Measurements from ENCODE around the gene NPRL2. TPM values are rescaled to one million over a fixed set of nuclear protein-coding genes. Genes with fewer than 3 reads are reported as not detected.

The NPRL2 gene
- total RNA-seq, 2 experiments from 2014 or later = 27.7 to 31.3 TPM

DNA sequence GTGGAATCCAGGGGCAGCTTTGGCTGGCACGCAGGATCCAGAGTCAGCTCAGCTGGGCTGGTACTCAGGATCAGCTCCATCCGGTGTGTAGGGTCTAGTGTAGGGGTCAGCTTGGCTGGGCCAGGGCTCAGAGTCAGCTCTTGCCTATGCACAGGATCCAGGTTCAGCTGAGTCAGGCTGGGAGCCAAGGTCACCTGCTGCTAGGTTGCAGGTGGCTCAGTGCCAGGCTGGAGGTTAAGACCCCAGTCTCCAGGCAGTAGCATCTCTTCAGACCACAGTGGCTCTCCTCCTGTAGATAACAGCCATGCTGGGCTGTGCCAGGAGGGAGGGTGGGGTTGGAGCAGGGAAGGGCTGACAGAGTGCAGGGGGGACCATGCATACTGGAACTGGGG lies 53.2 kb downstream of the NPRL2 start:
- H3K27ac Mint-ChIP-seq = no peak overlapping the region
- CTCF ChIA-PET = interaction anchor here (0.7 kb wide), 1 partner anchor 29 kb away, joined by 3 read pairs; no protein-coding TSS in a partner anchor
- H3K4me3 Mint-ChIP-seq = no peak overlapping the region
- no peaks in the 10 kb centered on the region for H3K27me3 Mint-ChIP-seq (ENCODE audit: low read depth)
- peaks cover 2% of the 10 kb centered on the region for H3K36me3 Mint-ChIP-seq (ENCODE audit: low read depth)
- intact Hi-C loops (cut with micrococcal nuclease) = no loop called here
- no peaks in the 10 kb centered on the region for H3K9me3 Mint-ChIP-seq
- peaks cover 32% of the 10 kb centered on the region for H3K4me1 Mint-ChIP-seq (ENCODE audit: low read depth)
- DNase-seq = no peak

Other genes with a start within 250 kb of the NPRL2 start
- gene SEMA3F, start 195.5 kb downstream of the NPRL2 start, total RNA-seq = not detected
- gene GNAT1, start 159.2 kb downstream of the NPRL2 start, total RNA-seq = not detected
- not detected for gene SLC38A3, start 145.5 kb downstream of the NPRL2 start, total RNA-seq
- 100 to 1,000 TPM; 272 to 276 TPM for gene GNAI2, start 114.6 kb downstream of the NPRL2 start, total RNA-seq
- under 1 TPM; 0.33 to 0.37 TPM for gene SEMA3B, start 81.6 kb downstream of the NPRL2 start, total RNA-seq
- gene LSMEM2, start 71.7 kb downstream of the NPRL2 start, total RNA-seq = not detected
- gene IFRD2, start 58.3 kb downstream of the NPRL2 start, total RNA-seq = 100 to 1,000 TPM; 117 to 125 TPM
- under 1 TPM; 0.74 to 0.88 TPM for gene HYAL3, start 51.4 kb downstream of the NPRL2 start, total RNA-seq
- gene NAA80, start 51.4 kb downstream of the NPRL2 start, total RNA-seq = 10 to 100 TPM in 1 of 2 experiments, 1 to 10 TPM in 1; 7.9 to 10.5 TPM
- gene HYAL1, start 47.2 kb downstream of the NPRL2 start, total RNA-seq = not detected
- 1 to 10 TPM; 1.5 to 2.1 TPM for gene HYAL2, start 28.0 kb downstream of the NPRL2 start, total RNA-seq
- gene TUSC2, start 22.6 kb downstream of the NPRL2 start, total RNA-seq = 10 to 100 TPM; 14.1 to 14.4 TPM
- gene RASSF1, start 9.9 kb downstream of the NPRL2 start, total RNA-seq = 10 to 100 TPM; 37.5 to 38.5 TPM
- gene ZMYND10, start 5.0 kb downstream of the NPRL2 start, total RNA-seq = under 1 TPM; 0.54 to 0.57 TPM
- 10 to 100 TPM; 11.0 to 11.3 TPM for gene CYB561D2, start 87 bp upstream of the NPRL2 start, total RNA-seq
- gene TMEM115, start 8.7 kb upstream of the NPRL2 start, total RNA-seq = 10 to 100 TPM; 10.6 to 11.1 TPM
- gene CACNA2D2, start 152.9 kb upstream of the NPRL2 start, total RNA-seq = under 1 TPM; 0.89 to 0.95 TPM
- 1 to 10 TPM; 3.1 to 3.8 TPM for gene C3orf18, start 217.0 kb upstream of the NPRL2 start, total RNA-seq
- 10 to 100 TPM; 27.0 to 30.4 TPM for gene HEMK1, start 218.7 kb upstream of the NPRL2 start, total RNA-seq

Data from activated naive CD4-positive, alpha-beta T cell treated with anti-CD3 and anti-CD28 coated beads for 36 hours (primary cell).